Left lung (tissue), 10 donors: ENCODE results near the gene PBX1. TPM values are rescaled to one million over a fixed set of nuclear protein-coding genes. Genes with fewer than 3 reads are reported as not detected.
"Not testable (repeated sequence)": the region's sequence is repeated elsewhere in the genome, so short reads cannot be mapped to it uniquely, and the experiment has no call there.

Source experiments
- ATAC-seq: fragments of 200-7000 bp; cut with Tn5 transposase; one replicate; pipeline ENCODE4 v1.9.1; 2020; ENCODE audit warnings: moderate library complexity
- DNase-seq, 4 donors: peaks; one replicate each; pipeline ENCODE4 v3.0.0-alpha.2; 2013 to 2020
- H3K27ac ChIP-seq, 2 donors: fragments of 200-600 bp; sonication (generic) in 1 of 2; one replicate each; pipeline versions ENCODE4 v1.5.0 to v1.8.0; 2020 to 2021
- H3K27me3 ChIP-seq, 2 donors: fragments of 200-600 bp; sonication (generic) in 1 of 2; one replicate each; pipeline versions ENCODE4 v1.5.0 to v1.8.0; 2020 to 2021
- H3K36me3 ChIP-seq, 2 donors: fragments of 200-600 bp; sonication (generic) in 1 of 2; one replicate each; pipeline versions ENCODE4 v1.5.0 to v1.8.0; 2020 to 2021
- H3K4me1 ChIP-seq, 2 donors: fragments of 200-600 bp; one replicate each; pipeline ENCODE4 v1.8.0; 2021
- H3K4me3 ChIP-seq, 2 donors: fragments of 200-600 bp; sonication (generic) in 1 of 2; one replicate each; pipeline versions ENCODE4 v1.5.0 to v1.8.0; 2020 to 2021; ENCODE audit warnings: mild to moderate bottlenecking in 1 of 2
- H3K9me3 ChIP-seq, 2 donors: fragments of 200-600 bp; sonication (generic) in 1 of 2; one replicate each; pipeline versions ENCODE4 v1.5.0 to v1.8.0; 2020 to 2021
- CTCF ChIP-seq, 2 donors: fragments of 200-600 bp; sonication (generic) in 1 of 2; IDR thresholded peaks; one replicate each; pipeline versions ENCODE4 v1.5.0 to v1.8.0; 2021; ENCODE audit warnings: antibody characterized with exemption in 2 of 2
- intact Hi-C, 2 donors: fragments of 100-400 bp; cut with DNase I; formaldehyde crosslinking; loops; one replicate each; pipeline versions ENCODE4 v1.11.2 to v1.14.2; 2022
- polyA plus RNA-seq, 6 donors: library from polyadenylated mRNA; unstranded; fragments of 120-200 nt; gene quantifications; one replicate each; pipeline ENCODE4 v1.2.1, GENCODE V29; 2013; ENCODE audit not compliant: insufficient read length in 6 of 6
- total RNA-seq, 2 donors: library from RNA; stranded (reverse); fragmentation: NEBNext Ultra II Directional; extraction: Animal tissue kit (Norgen Biotek cat#: 25700); gene quantifications; one replicate each; pipeline ENCODE4 v1.2.1, GENCODE V29; 2021
- donor health status: DM: no; HTN: yes; CAD: no.
- donor health status: DM: no; HTN: no; CAD: no.

Gene PBX1
- total and polyA plus RNA-seq, 8 donors, result 44.5 to 133 (median 127) TPM

DNA sequence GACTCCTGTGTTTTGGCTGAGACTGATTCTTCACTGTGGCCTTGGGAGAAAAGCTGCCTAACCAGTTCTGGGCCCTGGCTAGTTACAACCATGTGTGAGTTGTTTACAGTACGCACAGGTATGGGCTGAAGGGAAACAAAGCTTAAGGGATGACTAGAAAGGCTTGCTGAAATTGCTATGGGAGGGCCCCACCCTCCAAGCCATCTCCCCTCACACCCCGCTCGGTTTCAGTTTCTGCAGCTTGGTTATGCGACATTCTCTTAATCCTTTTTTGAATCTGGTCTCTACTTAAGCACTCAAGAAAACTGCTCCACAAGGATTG, 43.1 kb downstream of the PBX1 start:
- intact Hi-C loops, result no loop called here
- Histone ChIP-seq H3K4me3 (no peak overlapping the region), H3K36me3 (no peaks in the 10 kb centered on the region), H3K27me3 (no peaks in the 10 kb centered on the region), H3K27ac (peak overlapping the region; percentile 42 to 53), H3K9me3 (no peaks in the 10 kb centered on the region), H3K4me1 (peaks cover 12 to 27% of the 10 kb centered on the region in 2 donors)
- ATAC-seq, result peak; percentile 95
- DNase-seq, result peak in 3 of 4 donors; percentile 31 to 80 (median 44)
- no peak for TF ChIP-seq CTCF (IDR thresholded peaks at IDR 0.05)

- Histone ChIP-seq H3K9me3 (no peaks in the 10 kb centered on the region), H3K4me1 (peaks cover 12 to 27% of the 10 kb centered on the region in 2 donors), H3K36me3 (no peaks in the 10 kb centered on the region), H3K27ac (peak overlapping the region; percentile 42 to 53), H3K27me3 (no peaks in the 10 kb centered on the region), H3K4me3 (no peak overlapping the region)
- ATAC-seq (peak; percentile 82), DNase-seq (peak in 3 of 4 donors; percentile 43 to 76 (median 66))
- no peak for TF ChIP-seq CTCF (IDR thresholded peaks at IDR 0.05)
- intact Hi-C loops, result no loop called here
These were observed 43.6 kb downstream of the PBX1 start for GRCh38 chr1:164602480-164603093.

- H3K36me3 ChIP-seq, H3K27me3 ChIP-seq, ATAC-seq, H3K27ac ChIP-seq, intact Hi-C loops, DNase-seq, H3K4me3 ChIP-seq, H3K9me3 ChIP-seq: not testable (repeated sequence)
- H3K4me1 ChIP-seq, result peaks cover 12 to 29% of the 10 kb centered on the region in 2 donors
These were observed 44.8 kb downstream of the PBX1 start for GRCh38 chr1:164603805-164604204.

GRCh38 chr1:164604541-164604940, 45.6 kb downstream of the PBX1 start:
- ATAC-seq, result no peak

DNA sequence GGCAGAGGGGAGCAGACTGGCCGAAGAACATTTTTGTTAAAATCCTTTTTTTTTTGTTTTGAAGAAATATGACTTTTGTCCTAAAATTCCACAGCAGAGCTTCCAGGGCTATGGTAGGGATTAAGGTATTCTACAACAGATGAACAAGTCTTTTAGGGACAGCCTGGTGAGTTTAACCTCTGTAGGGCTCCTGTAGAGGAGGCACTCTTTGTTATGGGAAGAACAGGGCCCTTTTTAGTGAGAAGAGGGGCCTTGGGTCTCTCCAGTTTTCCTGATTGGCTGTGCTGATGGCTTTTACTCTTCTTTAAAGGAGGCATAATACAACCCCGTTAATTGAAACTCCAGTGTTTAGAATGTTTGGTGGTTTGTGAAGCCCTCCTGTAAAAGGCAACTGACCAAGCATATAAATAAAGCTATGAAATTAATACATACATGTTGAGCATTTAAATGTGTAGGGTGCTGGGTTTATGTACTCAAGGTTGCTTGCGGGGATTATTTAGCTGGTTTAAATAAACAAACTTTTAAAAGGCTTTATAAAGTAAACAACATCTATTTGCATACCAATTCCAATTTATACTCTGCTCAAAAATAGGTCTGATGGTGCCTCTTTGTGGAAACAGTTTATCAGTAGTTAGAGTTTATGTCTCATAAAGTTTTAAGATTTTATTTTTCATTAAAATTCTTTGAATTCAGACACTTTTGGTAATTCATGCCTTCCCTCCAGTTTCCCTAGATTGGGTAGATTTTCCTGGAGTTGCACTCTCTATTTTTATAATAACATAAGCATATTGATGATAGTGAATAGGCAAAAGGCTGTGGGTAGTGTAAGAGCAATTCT, 46.5 kb downstream of the PBX1 start:
- Histone ChIP-seq H3K27ac (no peak overlapping the region), H3K36me3 (no peaks in the 10 kb centered on the region), H3K4me3 (no peak overlapping the region), H3K4me1 (peaks cover 12 to 26% of the 10 kb centered on the region in 2 donors), H3K9me3 (no peaks in the 10 kb centered on the region), H3K27me3 (no peaks in the 10 kb centered on the region)
- intact Hi-C loops, result no loop called here
- no peak for ATAC-seq
- TF ChIP-seq CTCF (IDR thresholded peaks at IDR 0.05), result no peak
- DNase-seq, result no peak

More at GRCh38 chr1:164604541-164604940, 45.6 kb downstream of the PBX1 start:
- DNase-seq, result no peak
- Histone ChIP-seq H3K27ac (no peak overlapping the region), H3K4me3 (no peak overlapping the region), H3K27me3 (no peaks in the 10 kb centered on the region), H3K36me3 (no peaks in the 10 kb centered on the region), H3K9me3 (no peaks in the 10 kb centered on the region), H3K4me1 (peaks cover 12 to 28% of the 10 kb centered on the region in 2 donors)
- no peak for TF ChIP-seq CTCF (IDR thresholded peaks at IDR 0.05)
- intact Hi-C loops, result no loop called here
